ENCODE results near the gene TMEM132C.

Gene TMEM132C

DNA sequence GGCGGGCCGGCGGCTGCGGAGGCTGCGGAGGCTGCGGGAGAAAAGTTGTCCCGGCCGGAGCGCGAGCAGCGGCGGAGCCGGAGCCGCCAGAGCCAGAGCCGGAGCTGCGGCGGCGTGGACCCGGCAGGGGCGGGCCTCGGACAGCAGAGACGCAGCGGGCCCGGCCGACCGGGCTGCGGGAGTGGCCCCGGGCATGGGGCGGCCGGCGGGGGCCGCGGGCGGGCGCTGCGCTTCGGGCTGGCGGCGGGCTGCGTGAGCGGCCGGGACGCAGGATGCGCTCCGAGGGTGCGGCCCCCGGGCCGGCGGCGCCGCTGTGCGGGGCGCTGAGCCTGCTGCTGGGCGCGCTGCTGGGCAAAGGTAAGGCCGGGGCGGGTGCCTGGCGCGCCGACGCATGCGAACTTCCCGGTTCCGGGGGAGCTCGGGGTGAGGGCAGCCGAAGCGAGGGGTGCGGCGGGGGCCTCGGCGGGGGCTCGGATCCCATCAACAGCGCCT, at the start of gene TMEM132C:
TSS of gene TMEM132C (plus strand) at position 40 of the 492 bp plus-strand sequence. CDS start at position 273, 233 bp downstream.
- H3K4me3 ChIP-seq (replicated peaks; ENCODE audit: low read depth, low read length), result no peak within 1 kb of the TSS

GRCh38 chr12:128224226-128224625, 42.7 kb upstream of the TMEM132C start:
- no peak for DNase-seq (ENCODE audit: low read depth)
- no peak for TF ChIP-seq CTCF (IDR thresholded peaks at IDR 0.05; ENCODE audit: low read length, missing control alignments)
- no peak overlapping the region for H3K4me3 ChIP-seq (replicated peaks; ENCODE audit: low read depth, low read length)

More for the DNA sequence above, at the start of gene TMEM132C:
- TF ChIP-seq CTCF (IDR thresholded peaks at IDR 0.05; ENCODE audit: low read length, missing control alignments), result no peak
- no peak for DNase-seq (ENCODE audit: low read depth)

DNA sequence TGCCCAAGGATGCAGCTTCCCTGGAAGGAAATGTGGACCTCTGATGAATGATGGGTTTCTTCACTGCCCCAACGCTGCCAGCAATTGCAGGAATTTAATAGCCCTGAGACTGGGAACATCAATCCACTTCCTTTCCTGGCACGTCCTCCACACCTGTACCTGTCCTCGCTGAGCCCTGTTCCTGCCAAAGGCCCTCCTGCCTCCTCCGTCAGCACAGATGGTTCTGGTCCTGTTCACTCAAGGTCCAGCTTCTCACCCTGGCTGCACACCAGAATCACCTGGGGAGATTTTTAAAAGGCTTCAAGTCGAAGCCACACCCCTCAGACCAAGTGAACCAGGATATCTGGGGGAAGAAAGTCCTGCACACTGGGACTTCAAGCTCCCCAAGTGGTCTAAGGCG, 38.4 kb upstream of the TMEM132C start:
- no peak for TF ChIP-seq CTCF (IDR thresholded peaks at IDR 0.05; ENCODE audit: low read length, missing control alignments)
- DNase-seq (ENCODE audit: low read depth), result no peak
- no peak overlapping the region for H3K4me3 ChIP-seq (replicated peaks; ENCODE audit: low read depth, low read length)

DNA sequence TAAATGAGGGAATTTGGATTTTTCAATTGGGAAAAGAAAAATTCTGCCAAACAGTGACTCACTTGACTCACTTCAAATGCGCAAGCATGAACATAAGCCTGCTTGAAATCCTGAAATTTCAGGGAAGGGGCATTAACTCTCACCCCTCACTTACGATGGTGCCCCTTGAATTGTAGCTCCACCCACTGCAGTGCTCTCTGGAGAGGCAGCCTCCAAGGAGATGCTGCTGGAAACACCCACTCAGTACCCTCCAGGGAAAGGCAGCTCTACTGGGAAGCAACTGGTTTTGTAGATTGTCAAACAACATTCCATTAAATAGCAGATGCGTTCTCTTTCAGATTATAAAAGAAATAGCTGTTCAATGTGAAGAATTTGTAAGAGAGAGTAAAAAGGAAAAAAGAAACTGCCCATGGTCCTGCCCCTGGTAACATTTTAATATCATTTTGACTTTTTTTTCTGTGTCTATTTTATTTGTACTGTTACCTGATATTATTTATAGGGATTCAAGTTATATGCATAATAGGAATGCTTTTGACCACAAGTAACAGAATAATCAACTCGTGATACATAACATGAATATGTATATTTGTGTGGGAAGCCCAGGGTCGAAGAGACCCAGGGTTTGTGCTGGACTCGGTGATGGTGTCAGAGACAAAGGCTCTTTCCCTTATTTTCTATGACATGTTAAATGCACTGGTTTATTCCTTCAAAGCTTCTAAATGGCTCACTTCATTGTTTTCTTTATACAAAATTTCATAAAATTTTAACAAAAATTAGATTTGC, 31.1 kb upstream of the TMEM132C start:
- H3K4me3 ChIP-seq (replicated peaks; ENCODE audit: low read depth, low read length), result no peak overlapping the region
- no peak for DNase-seq (ENCODE audit: low read depth)
- no peak for TF ChIP-seq CTCF (IDR thresholded peaks at IDR 0.05; ENCODE audit: low read length, missing control alignments)

GRCh38 chr12:128236525-128236924, 30.4 kb upstream of the TMEM132C start:
- no peak overlapping the region for H3K4me3 ChIP-seq (replicated peaks; ENCODE audit: low read depth, low read length)
- no peak for DNase-seq (ENCODE audit: low read depth)
- TF ChIP-seq CTCF (IDR thresholded peaks at IDR 0.05; ENCODE audit: low read length, missing control alignments), result no peak

DNA sequence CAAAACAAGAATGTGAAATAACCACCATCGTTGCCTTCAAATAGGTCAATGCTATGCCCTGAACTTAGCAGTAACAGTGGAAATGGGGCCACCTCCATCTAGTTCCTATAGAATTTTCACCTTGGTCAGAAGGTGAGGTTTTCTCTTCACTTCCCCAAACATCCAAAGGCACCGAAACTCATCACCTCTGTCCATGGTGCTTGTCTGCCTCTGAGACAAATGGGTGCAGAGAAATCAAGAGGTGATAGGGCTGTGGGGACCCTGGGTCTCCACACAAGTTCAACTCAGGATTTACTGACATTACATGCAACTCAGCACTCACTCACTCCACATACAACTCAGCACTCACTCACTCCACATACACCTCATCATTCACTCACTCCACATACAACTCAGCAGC, 26.2 kb upstream of the TMEM132C start:
- DNase-seq (ENCODE audit: low read depth), result no peak
- TF ChIP-seq CTCF (IDR thresholded peaks at IDR 0.05; ENCODE audit: low read length, missing control alignments), result no peak
- no peak overlapping the region for H3K4me3 ChIP-seq (replicated peaks; ENCODE audit: low read depth, low read length)

DNA sequence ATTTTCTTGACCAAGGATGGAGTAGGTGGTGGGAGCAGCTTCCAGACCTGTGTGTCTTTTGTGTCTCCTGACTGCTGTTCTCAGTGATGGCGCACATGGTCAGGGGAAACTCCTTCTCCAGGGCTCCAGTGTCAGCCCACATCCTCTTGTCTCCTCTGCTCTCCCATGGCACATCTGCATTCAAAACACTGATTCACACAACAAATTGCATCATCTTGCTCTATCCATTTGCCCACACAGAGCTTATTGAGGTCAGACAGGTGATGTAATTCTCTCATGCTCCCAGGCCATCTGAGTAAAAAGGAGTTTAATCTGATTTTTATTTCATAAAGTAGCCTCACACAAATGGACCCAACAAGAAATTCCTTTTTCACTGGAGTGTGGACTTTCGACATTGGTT, 21.8 kb upstream of the TMEM132C start:
- no peak for DNase-seq (ENCODE audit: low read depth)
- TF ChIP-seq CTCF (IDR thresholded peaks at IDR 0.05; ENCODE audit: low read length, missing control alignments), result no peak
- H3K4me3 ChIP-seq (replicated peaks; ENCODE audit: low read depth, low read length), result no peak overlapping the region
